ENCODE measurements around the gene COPE. TPM values are rescaled to one million over a fixed set of nuclear protein-coding genes. Genes with fewer than 3 reads are reported as not detected.

COPE gene
- 171 and 213 TPM in 2 replicates for total RNA-seq (ENCODE audit: low replicate concordance)
- long read RNA-seq, transcript COPE-201 (10 exons, 1,141 nt) = major isoform, 10 of 12 reads
- long read RNA-seq, partial matches to known transcripts = 1 of 12 reads
- long read RNA-seq, other reads (novel, unspliced or antisense) = 1 of 12 reads

GRCh38 chr19:18919086-18919899, at the start of gene COPE, which contains the start of gene DDX49:
COPE (minus strand) TSS chr19:18919387; CDS start chr19:18919348, 39 bp downstream.
DDX49 (plus strand) TSS chr19:18919715; CDS start chr19:18919742, 27 bp downstream.
- peak within 1 kb of the TSS; percentile 93 for H3K4me3 Mint-ChIP-seq

GRCh38 chr19:18967358-18968146, 48.4 kb upstream of the COPE start:
- H3K36me3 Mint-ChIP-seq = no peaks in the 10 kb centered on the region
- no peaks in the 10 kb centered on the region for H3K4me1 Mint-ChIP-seq (ENCODE audit: unreplicated experiment)
- H3K9me3 Mint-ChIP-seq = no peaks in the 10 kb centered on the region
- TF ChIP-seq, protein P1, sequence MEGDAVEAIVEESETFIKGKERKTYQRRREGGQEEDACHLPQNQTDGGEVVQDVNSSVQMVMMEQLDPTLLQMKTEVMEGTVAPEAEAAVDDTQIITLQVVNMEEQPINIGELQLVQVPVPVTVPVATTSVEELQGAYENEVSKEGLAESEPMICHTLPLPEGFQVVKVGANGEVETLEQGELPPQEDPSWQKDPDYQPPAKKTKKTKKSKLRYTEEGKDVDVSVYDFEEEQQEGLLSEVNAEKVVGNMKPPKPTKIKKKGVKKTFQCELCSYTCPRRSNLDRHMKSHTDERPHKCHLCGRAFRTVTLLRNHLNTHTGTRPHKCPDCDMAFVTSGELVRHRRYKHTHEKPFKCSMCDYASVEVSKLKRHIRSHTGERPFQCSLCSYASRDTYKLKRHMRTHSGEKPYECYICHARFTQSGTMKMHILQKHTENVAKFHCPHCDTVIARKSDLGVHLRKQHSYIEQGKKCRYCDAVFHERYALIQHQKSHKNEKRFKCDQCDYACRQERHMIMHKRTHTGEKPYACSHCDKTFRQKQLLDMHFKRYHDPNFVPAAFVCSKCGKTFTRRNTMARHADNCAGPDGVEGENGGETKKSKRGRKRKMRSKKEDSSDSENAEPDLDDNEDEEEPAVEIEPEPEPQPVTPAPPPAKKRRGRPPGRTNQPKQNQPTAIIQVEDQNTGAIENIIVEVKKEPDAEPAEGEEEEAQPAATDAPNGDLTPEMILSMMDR (conservative IDR thresholded peaks at IDR 0.05) = no peak
- no peak overlapping the region for H3K4me3 Mint-ChIP-seq
- no peak for DNase-seq (ENCODE audit: extremely low spot score, unreplicated experiment)
- peaks cover 9% of the 10 kb centered on the region for H3K27me3 Mint-ChIP-seq
- H3K27ac Mint-ChIP-seq = no peak overlapping the region

More at GRCh38 chr19:18919086-18919899, at the start of gene COPE, which contains the start of gene DDX49:
- Mint-ChIP-seq H3K27me3 (no peaks in the 10 kb centered on the region), H3K36me3 (peaks cover under 1% of the 10 kb centered on the region), H3K9me3 (no peaks in the 10 kb centered on the region), H3K4me1 (ENCODE audit: unreplicated experiment) (peaks cover 14% of the 10 kb centered on the region), H3K27ac (peak within 1 kb of the TSS; percentile 87)
- peak; percentile 97 for DNase-seq (ENCODE audit: extremely low spot score, unreplicated experiment)
- TF ChIP-seq, protein P1 (conservative IDR thresholded peaks at IDR 0.05) = no peak

GRCh38 chr19:18966307-18966706, 47.1 kb upstream of the COPE start:
- H3K4me1 Mint-ChIP-seq (ENCODE audit: unreplicated experiment) = no peaks in the 10 kb centered on the region
- H3K4me3 Mint-ChIP-seq = no peak overlapping the region
- peaks cover 21% of the 10 kb centered on the region for H3K27me3 Mint-ChIP-seq
- H3K36me3 Mint-ChIP-seq = no peaks in the 10 kb centered on the region
- H3K9me3 Mint-ChIP-seq = no peaks in the 10 kb centered on the region
- no peak for DNase-seq (ENCODE audit: extremely low spot score, unreplicated experiment)
- H3K27ac Mint-ChIP-seq = no peak overlapping the region
- TF ChIP-seq, protein P1 (conservative IDR thresholded peaks at IDR 0.05) = no peak

DNA sequence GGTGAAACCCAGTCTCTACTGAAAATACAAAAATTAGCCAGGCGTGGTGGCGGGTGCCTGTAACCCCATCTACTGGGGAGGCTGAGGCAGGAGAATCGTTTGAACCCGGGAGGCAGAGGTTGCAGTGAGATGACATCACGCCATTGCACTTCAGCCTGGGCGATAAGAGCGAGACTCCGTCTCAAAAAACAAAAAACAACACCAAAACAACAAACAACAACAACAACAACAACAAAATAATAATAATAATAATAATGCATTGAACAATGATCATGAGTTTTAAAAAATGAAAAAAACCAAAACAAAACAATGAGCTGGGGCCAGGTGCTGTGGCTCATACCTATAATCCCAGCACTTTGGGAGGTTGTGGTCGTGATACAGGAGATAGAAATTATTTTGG, 44.9 kb upstream of the COPE start:
- no peaks in the 10 kb centered on the region for H3K4me1 Mint-ChIP-seq (ENCODE audit: unreplicated experiment)
- H3K36me3 Mint-ChIP-seq = no peaks in the 10 kb centered on the region
- H3K4me3 Mint-ChIP-seq = no peak overlapping the region
- TF ChIP-seq, protein P1 (conservative IDR thresholded peaks at IDR 0.05) = no peak
- no peak overlapping the region for H3K27ac Mint-ChIP-seq
- peaks cover 21% of the 10 kb centered on the region for H3K27me3 Mint-ChIP-seq
- no peak for DNase-seq (ENCODE audit: extremely low spot score, unreplicated experiment)
- H3K9me3 Mint-ChIP-seq = no peaks in the 10 kb centered on the region

DNA sequence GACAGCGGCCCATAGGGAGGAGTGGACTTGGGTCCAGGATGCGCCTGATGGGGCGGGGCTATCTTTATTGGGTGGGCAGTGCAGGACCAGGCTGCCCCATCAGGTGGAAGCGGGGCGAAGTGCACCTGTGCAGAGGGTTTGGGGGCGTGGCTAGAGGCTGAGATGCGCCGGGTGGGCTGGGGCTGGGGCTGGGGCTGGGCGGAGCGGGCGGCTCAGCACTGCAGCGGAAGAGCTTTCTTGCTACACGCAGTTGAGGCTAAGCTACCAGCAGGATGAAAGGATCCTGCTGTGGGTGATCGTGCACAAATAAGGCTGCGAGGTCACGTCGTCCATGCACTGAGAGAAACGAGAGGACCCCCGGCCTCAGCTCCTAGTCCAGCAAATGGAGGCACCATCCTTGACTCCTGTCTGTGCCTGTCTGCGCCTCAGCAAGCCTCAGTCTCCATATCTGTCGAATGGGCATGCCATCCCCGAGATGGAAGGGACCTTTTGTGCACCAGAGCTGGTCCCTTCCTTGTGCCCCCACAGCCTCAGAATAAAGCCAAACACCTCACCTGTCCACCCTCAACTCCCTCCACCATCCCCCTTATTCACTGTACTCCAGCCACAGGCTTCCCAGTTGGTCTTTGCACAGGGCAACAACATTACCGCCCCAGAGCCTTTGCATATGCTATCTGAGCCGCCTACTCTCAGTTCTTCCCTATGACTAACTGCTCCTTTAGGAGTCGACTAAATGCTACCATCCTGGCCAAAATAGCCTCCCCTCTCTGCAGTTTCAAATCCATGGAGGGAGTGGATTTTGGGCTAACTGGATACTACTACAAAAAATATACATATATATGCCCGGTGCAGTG, 42.8 kb upstream of the COPE start:
- no peaks in the 10 kb centered on the region for H3K4me1 Mint-ChIP-seq (ENCODE audit: unreplicated experiment)
- TF ChIP-seq, protein P1 (conservative IDR thresholded peaks at IDR 0.05) = no peak
- no peaks in the 10 kb centered on the region for H3K9me3 Mint-ChIP-seq
- H3K4me3 Mint-ChIP-seq = peak overlapping the region; percentile 28
- no peak overlapping the region for H3K27ac Mint-ChIP-seq
- H3K36me3 Mint-ChIP-seq = no peaks in the 10 kb centered on the region
- H3K27me3 Mint-ChIP-seq = peaks cover 24% of the 10 kb centered on the region
- no peak for DNase-seq (ENCODE audit: extremely low spot score, unreplicated experiment)
